Ishikawa (cell line): ENCODE measurements around the gene ATXN10.

Source experiments
- CEBPB ChIP-seq: IDR thresholded peaks from 2 replicates; pipeline ENCODE4 v1.6.1; 2012
- EGR1 ChIP-seq: IDR thresholded peaks from 2 replicates; pipeline ENCODE4 v1.6.1; 2012
- EP300 ChIP-seq: IDR thresholded peaks from 2 replicates; pipeline ENCODE4 v1.6.1; 2012; ENCODE audit warnings: borderline replicate concordance
- FOXM1 ChIP-seq: IDR thresholded peaks from 2 replicates; pipeline ENCODE4 v1.6.1; 2012; ENCODE audit warnings: low read depth, borderline replicate concordance
- MAX ChIP-seq: IDR thresholded peaks from 2 replicates; pipeline ENCODE4 v1.6.1; 2012
- NFIC ChIP-seq: IDR thresholded peaks from 2 replicates; pipeline ENCODE4 v1.6.1; 2012
- REST ChIP-seq: IDR thresholded peaks from 2 replicates; pipeline ENCODE4 v1.6.1; 2012; ENCODE audit warnings: low read depth, mild to moderate bottlenecking
- TCF12 ChIP-seq: IDR thresholded peaks from 2 replicates; pipeline ENCODE4 v1.6.1; 2012; ENCODE audit warnings: low read depth
- TEAD4 ChIP-seq: IDR thresholded peaks from 2 replicates; pipeline ENCODE4 v1.6.1; 2012
- YY1 ChIP-seq: IDR thresholded peaks from 2 replicates; pipeline ENCODE4 v1.6.1; 2012; ENCODE audit warnings: low read depth

GRCh38 chr22:45758603-45759002 is 87.0 kb downstream of the ATXN10 start:
- TF ChIP-seq FOXM1 = no peak
- no peak for TF ChIP-seq REST
- no peak for TF ChIP-seq TEAD4
- no peak for TF ChIP-seq CEBPB
- TF ChIP-seq NFIC = no peak
- TF ChIP-seq EP300 = no peak
- no peak for TF ChIP-seq EGR1
- TF ChIP-seq TCF12 = no peak
- no peak for TF ChIP-seq YY1
- TF ChIP-seq MAX = no peak
